ENCODE results near the gene FGGY. TPM values are rescaled to one million over a fixed set of nuclear protein-coding genes. Genes with fewer than 3 reads are reported as not detected.

FGGY gene
- total RNA-seq, 1 experiment from 2014 or later, result 14.6 TPM

- DNase-seq, result no peak
- H3K56ac ChIP-seq (ENCODE audit: insufficient read length, low read depth, low read length), result no peak overlapping the region
- WGBS (ENCODE audit: extremely low coverage, insufficient read length, low lambda C conversion rate), result no CpG with 5 or more reads among the region's 5 CpGs
- H3K9ac ChIP-seq (ENCODE audit: extremely low read depth, insufficient read length, low read length), result no peak overlapping the region
- H3K18ac ChIP-seq (ENCODE audit: insufficient read length, low read depth, low read length), result no peak overlapping the region
- no peak overlapping the region for H4K91ac ChIP-seq (ENCODE audit: insufficient read length, low read depth, low read length)
- TF ChIP-seq, protein P1, sequence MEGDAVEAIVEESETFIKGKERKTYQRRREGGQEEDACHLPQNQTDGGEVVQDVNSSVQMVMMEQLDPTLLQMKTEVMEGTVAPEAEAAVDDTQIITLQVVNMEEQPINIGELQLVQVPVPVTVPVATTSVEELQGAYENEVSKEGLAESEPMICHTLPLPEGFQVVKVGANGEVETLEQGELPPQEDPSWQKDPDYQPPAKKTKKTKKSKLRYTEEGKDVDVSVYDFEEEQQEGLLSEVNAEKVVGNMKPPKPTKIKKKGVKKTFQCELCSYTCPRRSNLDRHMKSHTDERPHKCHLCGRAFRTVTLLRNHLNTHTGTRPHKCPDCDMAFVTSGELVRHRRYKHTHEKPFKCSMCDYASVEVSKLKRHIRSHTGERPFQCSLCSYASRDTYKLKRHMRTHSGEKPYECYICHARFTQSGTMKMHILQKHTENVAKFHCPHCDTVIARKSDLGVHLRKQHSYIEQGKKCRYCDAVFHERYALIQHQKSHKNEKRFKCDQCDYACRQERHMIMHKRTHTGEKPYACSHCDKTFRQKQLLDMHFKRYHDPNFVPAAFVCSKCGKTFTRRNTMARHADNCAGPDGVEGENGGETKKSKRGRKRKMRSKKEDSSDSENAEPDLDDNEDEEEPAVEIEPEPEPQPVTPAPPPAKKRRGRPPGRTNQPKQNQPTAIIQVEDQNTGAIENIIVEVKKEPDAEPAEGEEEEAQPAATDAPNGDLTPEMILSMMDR (conservative IDR thresholded peaks at IDR 0.05), result no peak
- H3T11ph ChIP-seq (ENCODE audit: low read length), result no peak overlapping the region
- H3K79me1 ChIP-seq (ENCODE audit: insufficient read depth, low read depth, low read length, poor library complexity, severe bottlenecking), result no peaks in the 10 kb centered on the region
- H2BK12ac ChIP-seq (ENCODE audit: insufficient read length, low read depth, low read length), result no peak overlapping the region
- Mint-ChIP-seq H3K27ac (no peak overlapping the region), H3K4me1 (0 out of 4 replicates have a peak, but pooled peaks cover 0 to 2% of the 10 kb centered on the region in 2 experiments), H3K27me3 (ENCODE audit: low read depth) (no peaks in the 10 kb centered on the region), H3K4me3 (no peak overlapping the region), H3K9me3 (no peaks in the 10 kb centered on the region), H3K36me3 (ENCODE audit: insufficient read depth in 1 of 3, low read depth in 3 of 3) (no peaks in the 10 kb centered on the region; a peak in 1 of 7 replicates)
- no peaks in the 10 kb centered on the region for H3K23me2 ChIP-seq (ENCODE audit: insufficient read length, low read depth, low read length, poor library complexity, severe bottlenecking)
- no peak overlapping the region for H3K14ac ChIP-seq (ENCODE audit: insufficient read depth, low read length)
- no peak overlapping the region for H3K23ac ChIP-seq (ENCODE audit: insufficient read length, low read depth, low read length)
- H2AK5ac ChIP-seq (ENCODE audit: insufficient read length, low read length), result no peak overlapping the region
- no peak overlapping the region for H2BK120ac ChIP-seq (ENCODE audit: low read depth, low read length, poor library complexity, severe bottlenecking)
- H3K9me3 ChIP-seq (ENCODE audit: control insufficient read depth, low read depth, low read length), result no peaks in the 10 kb centered on the region
- no peak overlapping the region for H4K5ac ChIP-seq (ENCODE audit: insufficient read length, low read depth, low read length)
- no peak overlapping the region for H3K4ac ChIP-seq (ENCODE audit: low read depth, low read length)
- H2BK20ac ChIP-seq (ENCODE audit: low read depth, low read length, poor library complexity, severe bottlenecking), result no peak overlapping the region
- H2BK5ac ChIP-seq (ENCODE audit: insufficient read length, low read length), result no peak overlapping the region
- no peak overlapping the region for H4K8ac ChIP-seq (replicated peaks; ENCODE audit: insufficient read length, low read depth, low read length)
- H3K4me1 ChIP-seq (ENCODE audit: insufficient read depth, low read length), result no peaks in the 10 kb centered on the region
- no peak overlapping the region for H2BK15ac ChIP-seq (ENCODE audit: low read depth, low read length)
- no peaks in the 10 kb centered on the region for H3K79me2 ChIP-seq (ENCODE audit: insufficient read depth, low read length)
- no peak overlapping the region for H3K4me2 ChIP-seq (ENCODE audit: insufficient read depth, insufficient read length, low read length)
- H2AFZ ChIP-seq (ENCODE audit: low read length), result no peak overlapping the region
- H4K20me1 ChIP-seq (ENCODE audit: control insufficient read depth, insufficient read depth, insufficient read length), result no peaks in the 10 kb centered on the region
- no peaks in the 10 kb centered on the region for H3K27me3 ChIP-seq (ENCODE audit: insufficient read depth, low read length)
- H3K27ac ChIP-seq (ENCODE audit: insufficient read length, low read depth, low read length), result no peak overlapping the region
Observed at GRCh38 chr1:59340411-59341307, 43.8 kb downstream of the FGGY start.
